AG09309 (cell line): ENCODE measurements around the gene NMU.

ENCODE experiments used
- DNase-seq: peaks from one replicate; pipeline ENCODE4 v3.0.0-alpha.2; 2010; ENCODE audit warnings: low read depth
- H3K4me3 ChIP-seq: 2 replicates; pipeline ENCODE4 v1.5.1; 2011; ENCODE audit warnings: mild to moderate bottlenecking, low read depth, low read length, moderate library complexity; ENCODE audit not compliant: control insufficient read depth
- CTCF ChIP-seq: IDR thresholded peaks from 2 replicates; pipeline ENCODE4 v1.5.1; 2011; ENCODE audit warnings: mild to moderate bottlenecking, low read depth, low read length, inconsistent platforms; ENCODE audit not compliant: insufficient read depth, control insufficient read depth; ENCODE audit errors: missing control alignments

NMU gene

GRCh38 chr4:55549888-55550287 is 86.2 kb downstream of the NMU start:
- H3K4me3 ChIP-seq = no peak overlapping the region
- TF ChIP-seq CTCF = no peak
- peak; percentile 74 for DNase-seq

GRCh38 chr4:55547918-55548317 is 88.2 kb downstream of the NMU start:
- DNase-seq = no peak
- H3K4me3 ChIP-seq = peak overlapping the region; percentile 79
- TF ChIP-seq CTCF = no peak

GRCh38 chr4:55547466-55547770 is 88.7 kb downstream of the NMU start:
- peak; percentile 3 for TF ChIP-seq CTCF
- peak overlapping the region; percentile 79 for H3K4me3 ChIP-seq
- DNase-seq = no peak

- TF ChIP-seq CTCF = peak; percentile 40
- H3K4me3 ChIP-seq = peak within 1 kb of the TSS; percentile 79
- DNase-seq = peak; percentile 45
Observed at GRCh38 chr4:55546756-55547465, 89.2 kb downstream of the NMU start, which contains the start of gene CLOCK. Gene CLOCK (minus strand): TSS chr4:55546909. CDS start chr4:55482785, 64,124 bp downstream.

GRCh38 chr4:55546506-55546755 is 89.7 kb downstream of the NMU start:
- TF ChIP-seq CTCF = no peak
- peak overlapping the region; percentile 79 for H3K4me3 ChIP-seq
- no peak for DNase-seq

- H3K4me3 ChIP-seq = peak overlapping the region; percentile 79
- DNase-seq = no peak
- no peak for TF ChIP-seq CTCF
Observed at GRCh38 chr4:55545641-55546505, 90.2 kb downstream of the NMU start.
